HCT116 (cell line): ENCODE measurements around the gene PICK1. TPM values are rescaled to one million over a fixed set of nuclear protein-coding genes. Genes with fewer than 3 reads are reported as not detected.

Experiments
- ATAC-seq: fragments of 200-7000 bp; cut with Tn5 transposase; 2 replicates; pipeline ENCODE4 v1.9.1; 2020; ENCODE audit warnings: mild to moderate bottlenecking, moderate library complexity
- BruUV-seq: library from RNA; stranded (reverse); fragments of 400-500 nt; replicated peaks from 2 replicates; lab custom pipeline; 2021; lab: Mats Ljungman, UMichigan
- CTCF ChIA-PET: fragments of 300-600 bp; sonication (Branson Sonifier 250); formaldehyde crosslinking; loops from one replicate; lab custom pipeline; 2021; ENCODE audit warnings: antibody characterized with exemption; lab: Charles Lee
- POLR2A ChIA-PET: fragments of 300-600, 350-600 bp; sonication (Branson Sonifier 250); formaldehyde crosslinking; loops from one replicate; lab custom pipeline; 2021; ENCODE audit warnings: antibody characterized with exemption; lab: Charles Lee
- RAD21 ChIA-PET, 2 experiments: fragments of 300-600 bp; sonication (Branson Sonifier 250); formaldehyde crosslinking; loops; one replicate each; lab custom pipeline; 2023; ENCODE audit warnings: low total read pairs in 2 of 2; ENCODE audit not compliant: uncharacterized antibody in 2 of 2, unreplicated experiment in 2 of 2, low non-redundant PET in 1 of 2; lab: Charles Lee
- DNase-seq: peaks from one replicate; pipeline ENCODE4 v3.0.0-alpha.2; 2010; ENCODE audit warnings: low read depth, low spot score
- H2AFZ ChIP-seq: fragments of 200-600 bp; shearing (Covaris generic), sonication (generic); 2 replicates; pipeline ENCODE4 v1.6.1; 2017; ENCODE audit warnings: low read depth, mixed run types, mixed read lengths, antibody characterized with exemption, low read length; ENCODE audit not compliant: poor library complexity, severe bottlenecking
- H3K27ac ChIP-seq: 2 replicates; pipeline ENCODE4 v1.5.1; 2012; ENCODE audit warnings: low read depth, low read length
- H3K27me3 ChIP-seq: fragments of 200-600 bp; sonication (generic); 2 replicates; pipeline ENCODE4 v1.6.1; 2016; ENCODE audit warnings: mixed run types, low read length, mixed read lengths; ENCODE audit not compliant: insufficient read depth
- H3K36me3 ChIP-seq, 2 experiments: fragments of 200-500 bp in 1 of 2; fragments of 200-600 bp in 1 of 2; sonication (Bioruptor generic) in 1 of 2; sonication (generic) in 1 of 2; 2 replicates each; pipeline versions ENCODE4 v1.5.1 to v1.6.1; 2014 to 2016; ENCODE audit warnings: low read length in 2 of 2, inconsistent platforms in 1 of 2, mixed read lengths in 1 of 2, mixed run types in 1 of 2; ENCODE audit not compliant: insufficient read depth in 2 of 2, control insufficient read depth in 1 of 2
- H3K4me1 ChIP-seq, 2 experiments: fragments of 200-600 bp in 1 of 2; sonication (generic) in 1 of 2; 2 replicates each; pipeline versions ENCODE4 v1.5.1 to v1.6.1; 2012 to 2017; ENCODE audit warnings: low read length in 2 of 2, inconsistent platforms in 1 of 2, mild to moderate bottlenecking in 1 of 2, mixed read lengths in 1 of 2, mixed run types in 1 of 2, moderate library complexity in 1 of 2; ENCODE audit not compliant: insufficient read depth in 2 of 2, control insufficient read depth in 1 of 2
- H3K4me2 ChIP-seq: fragments of 200-600 bp; sonication (generic); 2 replicates; pipeline ENCODE4 v1.6.1; 2017; ENCODE audit warnings: mixed run types, low read length, mixed read lengths
- H3K4me3 ChIP-seq, 2 experiments: fragments of 200-600 bp in 1 of 2; sonication (generic) in 1 of 2; replicated peaks in 1 of 2; 2 replicates each; pipeline ENCODE4 v1.5.1; 2011 to 2016; ENCODE audit warnings: low read length in 2 of 2, control low read depth in 1 of 2, low read depth in 1 of 2, mild to moderate bottlenecking in 1 of 2, mixed read lengths in 1 of 2, mixed run types in 1 of 2
- H3K79me2 ChIP-seq: fragments of 200-600 bp; sonication (generic); 2 replicates; pipeline ENCODE4 v1.6.1; 2017; ENCODE audit warnings: mild to moderate bottlenecking, mixed run types, low read length, moderate library complexity, mixed read lengths; ENCODE audit not compliant: insufficient read depth
- H3K9ac ChIP-seq: fragments of 200-600 bp; sonication (generic); 2 replicates; pipeline ENCODE4 v1.6.1; 2016; ENCODE audit warnings: low read length, mixed read lengths
- H3K9me2 ChIP-seq: fragments of 200-600 bp; sonication (generic), shearing (Covaris generic); 2 replicates; pipeline ENCODE4 v1.6.1; 2017; ENCODE audit warnings: mixed run types, mild to moderate bottlenecking, moderate library complexity; ENCODE audit not compliant: insufficient read depth
- H3K9me3 ChIP-seq, 2 experiments: fragments of 200-500 bp in 1 of 2; fragments of 200-600 bp in 1 of 2; sonication (Bioruptor generic) in 1 of 2; sonication (generic) in 1 of 2; 2 replicates each; pipeline ENCODE4 v1.6.1; 2014 to 2017; ENCODE audit warnings: low read length in 2 of 2, mixed read lengths in 2 of 2, inconsistent platforms in 1 of 2, low read depth in 1 of 2, mild to moderate bottlenecking in 1 of 2, mixed run types in 1 of 2, moderate library complexity in 1 of 2; ENCODE audit not compliant: control insufficient read depth in 1 of 2, insufficient read depth in 1 of 2
- H4K20me1 ChIP-seq: fragments of 200-600 bp; sonication (generic), shearing (Covaris generic); 2 replicates; pipeline ENCODE4 v1.6.1; 2017; ENCODE audit warnings: mixed run types, mild to moderate bottlenecking, moderate library complexity; ENCODE audit not compliant: insufficient read depth
- CBX3 ChIP-seq: IDR thresholded peaks from 2 replicates; pipeline ENCODE4 v1.6.1; 2012; ENCODE audit warnings: low read depth
- EGR1 ChIP-seq: IDR thresholded peaks from 2 replicates; pipeline ENCODE4 v1.6.1; 2012; ENCODE audit warnings: low read depth
- EZH2 ChIP-seq: fragments of 200-600 bp; sonication (generic); IDR thresholded peaks from 2 replicates; pipeline ENCODE4 v1.6.1; 2017; ENCODE audit warnings: antibody characterized with exemption, mixed run types
- RAD21 ChIP-seq: IDR thresholded peaks from 2 replicates; pipeline ENCODE4 v1.6.1; 2012; ENCODE audit warnings: low read depth, mild to moderate bottlenecking
- intact Hi-C: fragments of 100-400 bp; cut with micrococcal nuclease; formaldehyde crosslinking; loops from 2 replicates; pipeline ENCODE4 v1.10.0; 2022
- total RNA-seq: library from RNA; stranded (reverse); gene quantifications from one replicate; pipeline ENCODE4 v1.2.1, GENCODE V29; 2021; ENCODE audit not compliant: unreplicated experiment
- TF ChIP-seq, protein P1 (sequence below): IDR thresholded peaks from 2 replicates; pipeline ENCODE4 v1.6.1; 2011; ENCODE audit warnings: mild to moderate bottlenecking, low read length, moderate library complexity; ENCODE audit not compliant: insufficient replicate concordance; ENCODE audit errors: extremely low read depth

Gene PICK1
- total RNA-seq, 1 experiment from 2014 or later = 40.0 TPM

DNA sequence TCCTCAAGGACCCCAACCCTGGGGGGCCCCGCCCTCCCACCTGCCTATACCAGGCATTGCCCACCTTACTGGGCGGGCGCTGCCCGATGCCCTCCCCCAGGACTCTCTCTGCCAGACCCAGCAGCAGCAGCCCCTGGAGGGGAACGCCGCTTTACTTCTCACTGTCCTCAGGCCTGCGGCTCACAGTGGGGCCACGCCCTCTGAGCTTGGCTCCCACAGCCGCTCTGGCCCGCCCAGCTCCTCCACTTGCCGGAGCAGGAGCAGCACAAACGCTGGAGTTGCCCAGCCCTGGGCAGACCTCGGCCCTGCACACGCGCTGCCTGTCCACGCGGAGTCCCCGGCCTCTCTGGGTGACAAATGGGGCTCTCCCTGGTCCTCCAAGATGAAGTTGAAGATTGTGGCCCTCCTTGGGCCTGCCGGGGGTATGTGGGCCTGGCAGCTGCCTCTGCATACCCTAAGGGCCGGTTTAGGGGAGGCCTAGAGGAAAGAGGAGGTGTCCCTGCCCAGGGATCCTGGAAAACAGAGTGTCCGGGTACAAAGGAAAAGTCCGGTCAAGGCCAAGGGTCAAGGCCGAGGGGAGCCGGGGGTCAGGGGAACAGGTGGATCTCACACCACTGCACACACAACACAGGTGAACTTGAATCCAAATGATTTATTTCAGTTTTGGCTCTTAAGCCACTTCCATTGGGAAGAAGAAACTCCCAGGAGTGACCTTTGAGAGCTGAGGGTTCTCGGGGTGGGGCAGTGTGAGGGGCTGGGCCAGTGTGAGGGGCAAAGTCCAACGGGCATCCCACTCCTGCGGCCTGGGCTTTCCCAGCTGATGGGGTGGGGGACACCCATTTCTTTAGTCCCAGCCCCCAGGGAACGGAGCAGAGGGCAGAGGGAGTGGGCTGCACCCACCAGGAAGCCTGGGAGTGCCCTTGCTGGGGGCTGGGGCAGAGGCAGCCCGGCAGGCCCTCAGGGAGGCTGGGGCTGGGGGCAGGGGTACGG is 54.0 kb downstream of the PICK1 start:
- intact Hi-C loops = loop anchor here (10.0 kb wide), 1 partner anchor 114 kb away; no protein-coding TSS in a partner anchor
- TF ChIP-seq, protein P1, sequence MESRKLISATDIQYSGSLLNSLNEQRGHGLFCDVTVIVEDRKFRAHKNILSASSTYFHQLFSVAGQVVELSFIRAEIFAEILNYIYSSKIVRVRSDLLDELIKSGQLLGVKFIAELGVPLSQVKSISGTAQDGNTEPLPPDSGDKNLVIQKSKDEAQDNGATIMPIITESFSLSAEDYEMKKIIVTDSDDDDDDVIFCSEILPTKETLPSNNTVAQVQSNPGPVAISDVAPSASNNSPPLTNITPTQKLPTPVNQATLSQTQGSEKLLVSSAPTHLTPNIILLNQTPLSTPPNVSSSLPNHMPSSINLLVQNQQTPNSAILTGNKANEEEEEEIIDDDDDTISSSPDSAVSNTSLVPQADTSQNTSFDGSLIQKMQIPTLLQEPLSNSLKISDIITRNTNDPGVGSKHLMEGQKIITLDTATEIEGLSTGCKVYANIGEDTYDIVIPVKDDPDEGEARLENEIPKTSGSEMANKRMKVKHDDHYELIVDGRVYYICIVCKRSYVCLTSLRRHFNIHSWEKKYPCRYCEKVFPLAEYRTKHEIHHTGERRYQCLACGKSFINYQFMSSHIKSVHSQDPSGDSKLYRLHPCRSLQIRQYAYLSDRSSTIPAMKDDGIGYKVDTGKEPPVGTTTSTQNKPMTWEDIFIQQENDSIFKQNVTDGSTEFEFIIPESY = no peak
- TF ChIP-seq EZH2 (no peak), EGR1 (no peak), RAD21 (no peak), CBX3 (no peak)

More for the DNA sequence above, 54.0 kb downstream of the PICK1 start:
- no peaks in the 10 kb centered on the region for H3K79me2 ChIP-seq
- DNase-seq = no peak
- ChIA-PET POLR2A (no interaction called here), RAD21 (no interaction called here), CTCF (interaction anchor here (1.3 to 1.7 kb wide), 2 partner anchors 59 to 119 kb away, joined by 3 to 6 read pairs; no protein-coding TSS in a partner anchor)
- no peaks in the 10 kb centered on the region for H4K20me1 ChIP-seq
- no peaks in the 10 kb centered on the region for H3K9me2 ChIP-seq
- ATAC-seq = 0 out of 2 replicates have a peak, but pooled peaks have one; percentile 16
- H3K9me3 ChIP-seq = no peaks in the 10 kb centered on the region
- H3K27ac ChIP-seq = no peak overlapping the region
- no peaks in the 10 kb centered on the region for H3K36me3 ChIP-seq
- peaks cover 14 to 24% of the 10 kb centered on the region in 2 experiments for H3K4me1 ChIP-seq
- BruUV-seq = no TSS peak
- peak overlapping the region; percentile 44 for H3K4me2 ChIP-seq
- H3K27me3 ChIP-seq = no peaks in the 10 kb centered on the region
- H2AFZ ChIP-seq = no peak overlapping the region
- H3K9ac ChIP-seq = no peak overlapping the region
- no peak overlapping the region for H3K4me3 ChIP-seq
